HepG2 (cell line): Measurements from ENCODE around the gene LRIT1. TPM values are rescaled to one million over a fixed set of nuclear protein-coding genes. Genes with fewer than 3 reads are reported as not detected.

ENCODE experiments used
- ATAC-seq: fragments of 200-7000 bp; cut with Tn5 transposase; 3 replicates; pipeline ENCODE4 v1.9.1; 2020; ENCODE audit warnings: mild to moderate bottlenecking, moderate library complexity
- BruUV-seq: library from RNA; stranded (reverse); fragments of 400-500 nt; replicated peaks from 2 replicates; lab custom pipeline; 2021; lab: Mats Ljungman, UMichigan
- CTCF ChIA-PET: fragments of 300-600 bp; formaldehyde crosslinking; extraction: SDS; loops from one replicate; lab custom pipeline; 2021; ENCODE audit warnings: low total read pairs, inconsistent platforms, low intra/inter-chr PET ratio; lab: Yijun Ruan, JAX
- POLR2A ChIA-PET: fragments of 350-600 bp; sonication (Branson Sonifier 250); formaldehyde crosslinking; loops from one replicate; lab custom pipeline; 2020; ENCODE audit warnings: antibody characterized with exemption, inconsistent platforms; lab: Yijun Ruan, JAX
- DNase-seq: peaks from one replicate; pipeline ENCODE4 v3.0.0-alpha.2; 2015; ENCODE audit warnings: low spot score
- FAIRE-seq: peaks from 3 replicates; lab custom pipeline; 2011; peaks lifted over from hg19 to GRCh38; lab: Jason Lieb, UNC
- H2AFZ ChIP-seq: one replicate; pipeline ENCODE4 v1.6.1; 2011; ENCODE audit warnings: low read length, inconsistent platforms
- H3K27ac ChIP-seq: fragments of 300-600 bp; 3 replicates; pipeline ENCODE4 v1.8.0; 2011; ENCODE audit warnings: mixed run types, mild to moderate bottlenecking, mixed read lengths, low read length, inconsistent platforms; ENCODE audit not compliant: insufficient read depth; ENCODE audit errors: extremely low read length
- H3K27me3 ChIP-seq, 2 experiments: fragments of 200-600 bp in 1 of 2; 2 replicates in 1 of 2; 3 replicates in 1 of 2; pipeline versions ENCODE4 v1.6.0 to v1.8.0; 2011; ENCODE audit warnings: low read length in 2 of 2, mild to moderate bottlenecking in 2 of 2, moderate library complexity in 2 of 2, inconsistent platforms in 1 of 2; ENCODE audit not compliant: insufficient read depth in 2 of 2, control insufficient read depth in 1 of 2
- H3K36me3 ChIP-seq, 2 experiments: fragments of 200-600 bp in 1 of 2; replicated peaks in 1 of 2; 2 replicates in 1 of 2; 3 replicates in 1 of 2; pipeline versions ENCODE4 v1.5.1 to v1.8.0; 2011; ENCODE audit warnings: low read length in 2 of 2, inconsistent platforms in 1 of 2; ENCODE audit not compliant: insufficient read depth in 2 of 2, control insufficient read depth in 1 of 2
- H3K4me1 ChIP-seq: 2 replicates; pipeline ENCODE4 v1.5.1; 2012; ENCODE audit warnings: low read length, inconsistent platforms; ENCODE audit not compliant: insufficient read depth
- H3K4me2 ChIP-seq: 2 replicates; pipeline ENCODE4 v1.6.0; 2011; ENCODE audit warnings: low read depth, low read length, inconsistent platforms
- H3K4me3 ChIP-seq, 3 experiments: fragments of 200-600 bp in 1 of 3; sonication (generic), shearing (Covaris generic) in 1 of 3; replicated peaks in 1 of 3; 2 replicates each; pipeline ENCODE4 v1.5.1; 2011 to 2016; ENCODE audit warnings: low read length in 3 of 3, inconsistent platforms in 2 of 3, low read depth in 2 of 3, mild to moderate bottlenecking in 2 of 3, control low read depth in 1 of 3, mixed read lengths in 1 of 3; ENCODE audit not compliant: insufficient read depth in 1 of 3
- H3K79me2 ChIP-seq: one replicate; pipeline ENCODE4 v1.6.1; 2011; ENCODE audit warnings: low read length, inconsistent platforms; ENCODE audit not compliant: insufficient read depth
- H3K9ac ChIP-seq: 2 replicates; pipeline ENCODE4 v1.6.0; 2011; ENCODE audit warnings: mild to moderate bottlenecking, low read depth, low read length, inconsistent platforms; ENCODE audit not compliant: insufficient read depth
- H3K9me3 ChIP-seq: 2 replicates; pipeline ENCODE4 v1.5.1; 2012; ENCODE audit warnings: mild to moderate bottlenecking, low read length
- H4K20me1 ChIP-seq: 2 replicates; pipeline ENCODE4 v1.6.0; 2011; ENCODE audit warnings: inconsistent platforms, mild to moderate bottlenecking, low read length, moderate library complexity; ENCODE audit not compliant: insufficient read depth
- ARID3A ChIP-seq: IDR thresholded peaks from 2 replicates; pipeline ENCODE4 v1.6.1; 2012; ENCODE audit warnings: low read depth, low read length, improper control_type of control experiment
- ATF5 ChIP-seq: sonication (generic); formaldehyde crosslinking; IDR thresholded peaks from 2 replicates; pipeline ENCODE4 v1.4.0; 2020; ENCODE audit warnings: mild to moderate bottlenecking, low read depth, missing genetic modification reagents
- BCL6 ChIP-seq: IDR thresholded peaks from 2 replicates; pipeline ENCODE4 v1.6.1; 2016; ENCODE audit warnings: missing genetic modification reagents, missing compliant biosample characterization
- CBX1 ChIP-seq: IDR thresholded peaks from one replicate; pipeline ENCODE4 v1.6.1; 2016; ENCODE audit warnings: antibody characterized with exemption, low read depth
- CCDC6 ChIP-seq: sonication (generic); formaldehyde crosslinking; IDR thresholded peaks from 2 replicates; pipeline ENCODE4 v1.8.1; 2022; ENCODE audit warnings: mild to moderate bottlenecking, missing genetic modification reagents, moderate library complexity
- ERF ChIP-seq: IDR thresholded peaks from 2 replicates; pipeline ENCODE4 v1.6.1; 2018; ENCODE audit warnings: missing biosample characterization, missing genetic modification reagents
- HNF4A ChIP-seq: sonication (generic); formaldehyde crosslinking; IDR thresholded peaks from 2 replicates; pipeline ENCODE4 v1.4.0; 2020; ENCODE audit warnings: missing genetic modification reagents
- MTF1 ChIP-seq: sonication (generic); formaldehyde crosslinking; IDR thresholded peaks from 2 replicates; pipeline ENCODE4 v1.5.0; 2020; ENCODE audit warnings: missing genetic modification reagents
- ZBTB44 ChIP-seq: sonication (generic); formaldehyde crosslinking; IDR thresholded peaks from 2 replicates; pipeline ENCODE4 v1.4.0; 2020; ENCODE audit warnings: missing genetic modification reagents
- WGBS: methylation state at CpG from one replicate; pipeline ENCODE4 v1.1.6; 2017; ENCODE audit warnings: low lambda C conversion rate; 5-methylcytosine and 5-hydroxymethylcytosine counted together
- in situ Hi-C: cut with HindIII; loops from 2 replicates; pipeline ENCODE4 v1.10.0; 2017; ENCODE audit warnings: low pct_unique_long_range_greater_than_20kb; ENCODE audit not compliant: extremely low pct_ligation_motif_present
- intact Hi-C: fragments of 100-400 bp; cut with micrococcal nuclease; formaldehyde crosslinking; loops from one replicate; pipeline ENCODE4 v1.10.0; 2022; ENCODE audit not compliant: unreplicated experiment
- polyA plus RNA-seq, 8 experiments: library from polyadenylated mRNA; depleted of rRNA in 3 of 8; stranded (reverse) in 7 of 8; unstranded in 1 of 8; fragments of >200 nt; fragmentation: Illumina TruSeq in 4 of 8; extraction: Trizol in 4 of 8; gene quantifications; 2 replicates each; pipeline versions ENCODE4 v1.2.1 to v1.2.3, GENCODE V29; 2011 to 2016; ENCODE audit warnings: low read depth in 4 of 8, missing spikeins in 1 of 8, mixed read lengths in 1 of 8; ENCODE audit not compliant: insufficient read depth in 1 of 8
- total RNA-seq, 5 experiments: library from RNA; depleted of rRNA; stranded (reverse); fragments of >200 nt; fragmentation: Illumina TruSeq; extraction: Trizol; gene quantifications; 2 replicates each; pipeline ENCODE4 v1.2.3, GENCODE V29; 2016; ENCODE audit warnings: low read depth in 1 of 5

Gene LRIT1
- total and polyA plus RNA-seq, 2 of the 13 experiments (the other 11 are each of a cell fraction or from before 2014, with no cell fraction given) = not detected

GRCh38 chr10:84236807-84237198, 4.5 kb downstream of the LRIT1 start (continued):
- TF ChIP-seq BCL6 = no peak
- no peak for TF ChIP-seq HNF4A
- TF ChIP-seq ERF (CRISPR knock-in tag) = no peak
- TF ChIP-seq CBX1 = no peak
- TF ChIP-seq MTF1 = no peak
- TF ChIP-seq ARID3A = no peak

GRCh38 chr10:84235096-84235495, 6.2 kb downstream of the LRIT1 start:
- no TSS peak for BruUV-seq

More at GRCh38 chr10:84235096-84235495, 6.2 kb downstream of the LRIT1 start:
- no peaks in the 10 kb centered on the region for H3K79me2 ChIP-seq
- no peak overlapping the region for H3K9ac ChIP-seq
- intact Hi-C loops (no loop called here), in situ Hi-C loops (no loop called here)
- H3K4me2 ChIP-seq = no peak overlapping the region
- no peaks in the 10 kb centered on the region for H4K20me1 ChIP-seq
- FAIRE-seq (no peak), DNase-seq (no peak), ATAC-seq (no peak)
- H3K36me3 ChIP-seq = no peaks in the 10 kb centered on the region
- H2AFZ ChIP-seq = no peak overlapping the region
- no peaks in the 10 kb centered on the region for H3K4me1 ChIP-seq
- TF ChIP-seq ZBTB44 (CRISPR knock-in tag) (no peak), ATF5 (CRISPR knock-in tag) (no peak), CCDC6 (no peak)
- H3K9me3 ChIP-seq = no peaks in the 10 kb centered on the region
- H3K27ac ChIP-seq = no peak overlapping the region
- 15% methylated on average over 4 of the region's 4 CpGs for WGBS
- no peak overlapping the region for H3K4me3 ChIP-seq
- CTCF ChIA-PET = no interaction called here
- H3K27me3 ChIP-seq = peaks cover 0 to 34% of the 10 kb centered on the region in 2 experiments; a peak in 2 of 5 replicates
- POLR2A ChIA-PET = no interaction called here
